ENCODE results near the gene ENTPD1.

The ENTPD1 gene

GRCh38 chr10:95794195-95794594 is 38.2 kb downstream of the ENTPD1 start:
- Histone ChIP-seq H3K9ac (ENCODE audit: low read length) (no peak overlapping the region), H3K9me2 (replicated peaks; ENCODE audit: insufficient read depth, low read length) (no peaks in the 10 kb centered on the region), H3K9me3 (ENCODE audit: insufficient read depth, low read length) (no peaks in the 10 kb centered on the region), H4K20me1 (ENCODE audit: low read depth, low read length) (no peaks in the 10 kb centered on the region), H3K79me2 (ENCODE audit: insufficient read depth, low read length) (no peaks in the 10 kb centered on the region), H3K27me3 (ENCODE audit: low read length) (no peaks in the 10 kb centered on the region), H3K36me3 (ENCODE audit: low read length) (no peaks in the 10 kb centered on the region), H3K4me3 (ENCODE audit: insufficient read depth, low read length, poor library complexity, severe bottlenecking) (no peak overlapping the region), H3K4me2 (ENCODE audit: low read depth, low read length, poor library complexity, severe bottlenecking) (no peak overlapping the region), H3K27ac (ENCODE audit: low read depth, low read length) (no peak overlapping the region), H3F3A (ENCODE audit: insufficient read depth) (no peaks in the 10 kb centered on the region), H2AFZ (ENCODE audit: low read depth, low read length, severe bottlenecking) (no peak overlapping the region)
- no peak for TF ChIP-seq EZH2phosphoT487 (conservative IDR thresholded peaks at IDR 0.05; ENCODE audit: low read length)
- TF ChIP-seq, protein P1, sequence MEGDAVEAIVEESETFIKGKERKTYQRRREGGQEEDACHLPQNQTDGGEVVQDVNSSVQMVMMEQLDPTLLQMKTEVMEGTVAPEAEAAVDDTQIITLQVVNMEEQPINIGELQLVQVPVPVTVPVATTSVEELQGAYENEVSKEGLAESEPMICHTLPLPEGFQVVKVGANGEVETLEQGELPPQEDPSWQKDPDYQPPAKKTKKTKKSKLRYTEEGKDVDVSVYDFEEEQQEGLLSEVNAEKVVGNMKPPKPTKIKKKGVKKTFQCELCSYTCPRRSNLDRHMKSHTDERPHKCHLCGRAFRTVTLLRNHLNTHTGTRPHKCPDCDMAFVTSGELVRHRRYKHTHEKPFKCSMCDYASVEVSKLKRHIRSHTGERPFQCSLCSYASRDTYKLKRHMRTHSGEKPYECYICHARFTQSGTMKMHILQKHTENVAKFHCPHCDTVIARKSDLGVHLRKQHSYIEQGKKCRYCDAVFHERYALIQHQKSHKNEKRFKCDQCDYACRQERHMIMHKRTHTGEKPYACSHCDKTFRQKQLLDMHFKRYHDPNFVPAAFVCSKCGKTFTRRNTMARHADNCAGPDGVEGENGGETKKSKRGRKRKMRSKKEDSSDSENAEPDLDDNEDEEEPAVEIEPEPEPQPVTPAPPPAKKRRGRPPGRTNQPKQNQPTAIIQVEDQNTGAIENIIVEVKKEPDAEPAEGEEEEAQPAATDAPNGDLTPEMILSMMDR (IDR thresholded peaks at IDR 0.05; ENCODE audit: insufficient read depth, low read length, poor library complexity, severe bottlenecking), result no peak

DNA sequence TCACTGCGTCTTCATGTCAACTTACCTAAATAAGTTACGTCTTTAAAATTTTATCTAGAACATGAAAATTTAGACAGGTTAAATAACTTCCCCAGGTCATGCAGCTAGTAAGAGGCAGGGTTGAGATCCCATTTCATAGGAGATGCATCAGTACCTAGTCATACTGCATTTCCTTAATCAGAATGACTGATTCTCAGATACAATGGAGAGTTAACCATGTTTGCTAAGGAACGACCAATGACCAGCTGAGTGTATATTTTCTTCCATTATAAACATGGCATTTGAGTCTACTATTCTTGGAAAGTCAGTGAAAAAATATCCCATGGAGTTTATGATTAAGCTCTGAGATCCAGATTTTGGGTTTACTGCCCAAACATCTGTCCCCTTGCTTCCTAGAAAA is 39.6 kb downstream of the ENTPD1 start:
- Histone ChIP-seq H3K9ac (ENCODE audit: low read length) (no peak overlapping the region), H2AFZ (ENCODE audit: low read depth, low read length, severe bottlenecking) (no peak overlapping the region), H3K4me2 (ENCODE audit: low read depth, low read length, poor library complexity, severe bottlenecking) (no peak overlapping the region), H3K36me3 (ENCODE audit: low read length) (no peaks in the 10 kb centered on the region), H3K9me2 (replicated peaks; ENCODE audit: insufficient read depth, low read length) (no peaks in the 10 kb centered on the region), H3K79me2 (ENCODE audit: insufficient read depth, low read length) (no peaks in the 10 kb centered on the region), H3F3A (ENCODE audit: insufficient read depth) (no peaks in the 10 kb centered on the region), H3K9me3 (ENCODE audit: insufficient read depth, low read length) (no peaks in the 10 kb centered on the region), H3K27me3 (ENCODE audit: low read length) (no peaks in the 10 kb centered on the region), H3K4me3 (ENCODE audit: insufficient read depth, low read length, poor library complexity, severe bottlenecking) (no peak overlapping the region), H3K27ac (ENCODE audit: low read depth, low read length) (no peak overlapping the region), H4K20me1 (ENCODE audit: low read depth, low read length) (no peaks in the 10 kb centered on the region)
- TF ChIP-seq, protein P1 (IDR thresholded peaks at IDR 0.05; ENCODE audit: insufficient read depth, low read length, poor library complexity, severe bottlenecking), result no peak
- no peak for TF ChIP-seq EZH2phosphoT487 (conservative IDR thresholded peaks at IDR 0.05; ENCODE audit: low read length)

GRCh38 chr10:95796504-95796903 is 40.5 kb downstream of the ENTPD1 start:
- H3K36me3 ChIP-seq (ENCODE audit: low read length), result no peaks in the 10 kb centered on the region
- TF ChIP-seq, protein P1 (IDR thresholded peaks at IDR 0.05; ENCODE audit: insufficient read depth, low read length, poor library complexity, severe bottlenecking), result no peak
- TF ChIP-seq EZH2phosphoT487 (conservative IDR thresholded peaks at IDR 0.05; ENCODE audit: low read length), result no peak
- no peaks in the 10 kb centered on the region for H3K79me2 ChIP-seq (ENCODE audit: insufficient read depth, low read length)
- no peak overlapping the region for H3K4me3 ChIP-seq (ENCODE audit: insufficient read depth, low read length, poor library complexity, severe bottlenecking)
- no peak overlapping the region for H2AFZ ChIP-seq (ENCODE audit: low read depth, low read length, severe bottlenecking)
- no peak overlapping the region for H3K4me2 ChIP-seq (ENCODE audit: low read depth, low read length, poor library complexity, severe bottlenecking)
- H4K20me1 ChIP-seq (ENCODE audit: low read depth, low read length), result no peaks in the 10 kb centered on the region
- H3K27ac ChIP-seq (ENCODE audit: low read depth, low read length), result no peak overlapping the region
- H3K9me3 ChIP-seq (ENCODE audit: insufficient read depth, low read length), result no peaks in the 10 kb centered on the region
- H3K9me2 ChIP-seq (replicated peaks; ENCODE audit: insufficient read depth, low read length), result no peaks in the 10 kb centered on the region
- no peaks in the 10 kb centered on the region for H3K27me3 ChIP-seq (ENCODE audit: low read length)
- H3F3A ChIP-seq (ENCODE audit: insufficient read depth), result no peaks in the 10 kb centered on the region
- H3K9ac ChIP-seq (ENCODE audit: low read length), result no peak overlapping the region

Measured in SU-DHL-6 (cell line).